Tibial nerve (tissue), 4 donors: ENCODE data around the gene ITK. TPM values are rescaled to one million over a fixed set of nuclear protein-coding genes. Genes with fewer than 3 reads are reported as not detected.

Source experiments
- DNase-seq, 2 donors: peaks; one replicate each; pipeline ENCODE4 v3.0.0-alpha.2; 2019; ENCODE audit warnings: low spot score in 2 of 2
- H3K27ac ChIP-seq, 4 donors: fragments of 200-600 bp; sonication (generic) in 3 of 4; one replicate each; pipeline ENCODE4 v1.5.1; 2017 to 2019; ENCODE audit warnings: mild to moderate bottlenecking in 1 of 4
- H3K27me3 ChIP-seq, 2 donors: fragments of 200-600 bp; sonication (generic) in 1 of 2; one replicate each; pipeline versions ENCODE4 v1.5.1 to v1.6.0; 2017 to 2019
- H3K36me3 ChIP-seq, 3 donors: fragments of 200-600 bp; sonication (generic); one replicate each; pipeline ENCODE4 v1.5.1; 2018 to 2019
- H3K4me1 ChIP-seq, 4 donors: fragments of 200-600 bp; sonication (generic) in 3 of 4; one replicate each; pipeline ENCODE4 v1.5.1; 2017 to 2019
- H3K4me3 ChIP-seq, 4 donors: fragments of 200-600 bp; sonication (generic) in 3 of 4; one replicate each; pipeline ENCODE4 v1.5.1; 2017 to 2019; ENCODE audit warnings: mild to moderate bottlenecking in 1 of 4, moderate library complexity in 1 of 4
- H3K9me3 ChIP-seq, 4 donors: fragments of 200-600 bp; sonication (generic) in 3 of 4; one replicate each; pipeline ENCODE4 v1.5.1; 2017 to 2019
- CTCF ChIP-seq, 5 experiments: fragments of 200-600 bp in 3 of 5; fragments of 450-650 bp in 2 of 5; sonication (generic) in 3 of 5; IDR thresholded peaks; one replicate each; pipeline ENCODE4 v1.5.1; 2016 to 2019; ENCODE audit warnings: antibody characterized with exemption in 5 of 5, mild to moderate bottlenecking in 3 of 5, moderate library complexity in 2 of 5
- EP300 ChIP-seq, 2 donors: sonication (generic); formaldehyde crosslinking; IDR thresholded peaks; one replicate each; pipeline ENCODE4 v1.6.1; 2017; ENCODE audit warnings: antibody characterized with exemption in 2 of 2, mild to moderate bottlenecking in 1 of 2
- POLR2A ChIP-seq, 2 donors: fragments of 450-650 bp; IDR thresholded peaks; one replicate each; pipeline ENCODE4 v1.6.1; 2017; ENCODE audit warnings: antibody characterized with exemption in 2 of 2, mild to moderate bottlenecking in 2 of 2, moderate library complexity in 2 of 2
- WGBS, 2 donors: methylation state at CpG; one replicate each; pipeline ENCODE4 v1.1.5; 2018; 5-methylcytosine and 5-hydroxymethylcytosine counted together
- total RNA-seq, 4 donors: library from RNA; depleted of rRNA; stranded (reverse); fragments of >200 nt; gene quantifications; one replicate each; pipeline ENCODE4 v1.1.0, GENCODE V29; 2016

The ITK gene
- total RNA-seq, 4 donors from 2014 or later, result 0.44 to 3.3 (median 1.2) TPM

- TF ChIP-seq EP300 (IDR thresholded peaks at IDR 0.05) (no peak), CTCF (IDR thresholded peaks at IDR 0.05) (no peak), POLR2A (IDR thresholded peaks at IDR 0.05) (no peak)
- no peaks in the 10 kb centered on the region for H3K9me3 ChIP-seq
- H3K27me3 ChIP-seq, result no peaks in the 10 kb centered on the region
- no peak for DNase-seq
- WGBS, 2 donors, result 74 to 82% methylated on average over 5 of the region's 5 CpGs
- no peaks in the 10 kb centered on the region for H3K36me3 ChIP-seq
- no peak overlapping the region for H3K27ac ChIP-seq
- H3K4me1 ChIP-seq, result no peaks in the 10 kb centered on the region
- H3K4me3 ChIP-seq, result no peak overlapping the region
These were observed 41.3 kb downstream of the ITK start for GRCh38 chr5:157221959-157222358.

- Histone ChIP-seq H3K4me1 (no peaks in the 10 kb centered on the region), H3K27me3 (no peaks in the 10 kb centered on the region), H3K36me3 (no peaks in the 10 kb centered on the region), H3K9me3 (no peaks in the 10 kb centered on the region), H3K4me3 (no peak overlapping the region), H3K27ac (no peak overlapping the region)
- TF ChIP-seq CTCF (IDR thresholded peaks at IDR 0.05) (no peak), POLR2A (IDR thresholded peaks at IDR 0.05) (no peak), EP300 (IDR thresholded peaks at IDR 0.05) (no peak)
- WGBS, 2 donors, result 75 to 84% methylated on average over 10 of the region's 10 CpGs
- no peak for DNase-seq
These were observed 42.0 kb downstream of the ITK start for GRCh38 chr5:157222506-157223230.

- Histone ChIP-seq H3K4me1 (no peaks in the 10 kb centered on the region), H3K36me3 (no peaks in the 10 kb centered on the region), H3K27me3 (no peaks in the 10 kb centered on the region), H3K4me3 (no peak overlapping the region), H3K27ac (no peak overlapping the region), H3K9me3 (no peaks in the 10 kb centered on the region)
- DNase-seq, result no peak
- TF ChIP-seq POLR2A (IDR thresholded peaks at IDR 0.05), result no peak
- 69 to 75% methylated on average over 6 of the region's 6 CpGs for whole genome bisulfite sequencing, 2 donors
These were observed 45.1 kb downstream of the ITK start for GRCh38 chr5:157225469-157226422.

- no peaks in the 10 kb centered on the region for H3K4me1 ChIP-seq
- TF ChIP-seq CTCF (IDR thresholded peaks at IDR 0.05), result no peak
- TF ChIP-seq EP300 (IDR thresholded peaks at IDR 0.05), result no peak
- TF ChIP-seq POLR2A (IDR thresholded peaks at IDR 0.05), result no peak
- no peaks in the 10 kb centered on the region for H3K36me3 ChIP-seq
- no peak overlapping the region for H3K27ac ChIP-seq
- H3K4me3 ChIP-seq, result no peak overlapping the region
- no peaks in the 10 kb centered on the region for H3K27me3 ChIP-seq
- H3K9me3 ChIP-seq, result no peaks in the 10 kb centered on the region
- no peak for DNase-seq
These were observed 50.0 kb downstream of the ITK start for GRCh38 chr5:157230610-157231009.

GRCh38 chr5:157232706-157233105 lies 52.1 kb downstream of the ITK start:
- Histone ChIP-seq H3K9me3 (no peaks in the 10 kb centered on the region), H3K27me3 (no peaks in the 10 kb centered on the region), H3K4me3 (no peak overlapping the region), H3K36me3 (no peaks in the 10 kb centered on the region), H3K27ac (no peak overlapping the region), H3K4me1 (no peaks in the 10 kb centered on the region)
- TF ChIP-seq POLR2A (IDR thresholded peaks at IDR 0.05) (no peak), EP300 (IDR thresholded peaks at IDR 0.05) (no peak), CTCF (IDR thresholded peaks at IDR 0.05) (no peak)
- DNase-seq, result no peak
- 71 to 85% methylated on average over 6 of the region's 6 CpGs for WGBS, 2 donors
